Cardiac muscle cell (in vitro differentiated cells and primary cell): Measurements from ENCODE around the gene CLEC1B. TPM values are rescaled to one million over a fixed set of nuclear protein-coding genes. Genes with fewer than 3 reads are reported as not detected.

Source experiments
- DNase-seq, 2 donors: peaks; one replicate each; pipeline versions ENCODE4 v3.0.0 to v3.0.0-alpha.2; 2010 to 2017; ENCODE audit warnings: low read depth in 1 of 2, low spot score in 1 of 2
- H3K27ac ChIP-seq: fragments of 200-600 bp; sonication (generic); 2 replicates; pipeline ENCODE4 v1.5.1; 2016
- H3K27me3 ChIP-seq: fragments of 200-600 bp; sonication (generic); 2 replicates; pipeline ENCODE4 v1.6.0; 2016; ENCODE audit warnings: control low read depth
- H3K36me3 ChIP-seq: fragments of 200-600 bp; sonication (generic); 2 replicates; pipeline ENCODE4 v1.5.1; 2016; ENCODE audit warnings: control low read depth
- H3K4me1 ChIP-seq: fragments of 200-600 bp; sonication (generic); 2 replicates; pipeline ENCODE4 v1.8.1; 2017; ENCODE audit warnings: low read depth, mild to moderate bottlenecking, mixed run types
- H3K4me3 ChIP-seq: fragments of 200-600 bp; sonication (generic); 2 replicates; pipeline ENCODE4 v1.5.1; 2016; ENCODE audit warnings: mild to moderate bottlenecking
- H3K9me3 ChIP-seq: fragments of 200-600 bp; sonication (generic); 2 replicates; pipeline ENCODE4 v1.5.1; 2017; ENCODE audit warnings: low read depth, mild to moderate bottlenecking, control low read depth
- CTCF ChIP-seq: IDR thresholded peaks from 2 replicates; pipeline ENCODE4 v1.5.1; 2012; ENCODE audit warnings: low read depth, mild to moderate bottlenecking, low read length
- polyA plus RNA-seq: library from polyadenylated mRNA; unstranded; fragments of >200 nt; fragmentation: Nextera tagmentation; extraction: Ambion mirVana; gene quantifications from 2 replicates; pipeline ENCODE4 v1.2.1, GENCODE V29; 2016
- total RNA-seq: library from RNA; depleted of rRNA; stranded (reverse); fragments of >200 nt; gene quantifications from 2 replicates; pipeline ENCODE4 v1.2.3, GENCODE V29; 2016

The CLEC1B gene
- total and polyA plus RNA-seq, 2 experiments from 2014 or later = 0.95 TPM; not detected in 1

- Histone ChIP-seq H3K4me1 (no peaks in the 10 kb centered on the region), H3K27me3 (peaks cover 10% of the 10 kb centered on the region), H3K4me3 (no peak overlapping the region), H3K27ac (no peak overlapping the region), H3K9me3 (no peaks in the 10 kb centered on the region), H3K36me3 (no peaks in the 10 kb centered on the region)
- TF ChIP-seq CTCF = no peak
- no peak for DNase-seq
Measured at GRCh38 chr12:9947674-9948073, 51.2 kb downstream of the CLEC1B start.

- Histone ChIP-seq H3K36me3 (no peaks in the 10 kb centered on the region), H3K4me1 (no peaks in the 10 kb centered on the region), H3K27ac (no peak overlapping the region), H3K27me3 (peaks cover 12% of the 10 kb centered on the region), H3K4me3 (no peak overlapping the region), H3K9me3 (no peaks in the 10 kb centered on the region)
- no peak for TF ChIP-seq CTCF
- DNase-seq = no peak
Measured at GRCh38 chr12:9944391-9944790, 54.5 kb downstream of the CLEC1B start.

GRCh38 chr12:9943240-9943639, 55.7 kb downstream of the CLEC1B start:
- no peaks in the 10 kb centered on the region for H3K4me1 ChIP-seq
- no peak overlapping the region for H3K27ac ChIP-seq
- H3K27me3 ChIP-seq = peaks cover 12% of the 10 kb centered on the region
- no peak overlapping the region for H3K4me3 ChIP-seq
- H3K9me3 ChIP-seq = no peaks in the 10 kb centered on the region
- no peak for DNase-seq
- H3K36me3 ChIP-seq = no peaks in the 10 kb centered on the region
- TF ChIP-seq CTCF = no peak

Other genes with a start within 250 kb of the CLEC1B start
- not detected in 2 replicates for gene CD69, start 238.2 kb downstream of the CLEC1B start, total RNA-seq
- not detected in 2 replicates for gene CD69, start 238.2 kb downstream of the CLEC1B start, polyA plus RNA-seq
- not detected in 2 replicates for gene KLRF1, start 171.6 kb downstream of the CLEC1B start, total RNA-seq
- not detected in 2 replicates for gene KLRF1, start 171.6 kb downstream of the CLEC1B start, polyA plus RNA-seq
- not detected in 2 replicates for gene CLEC2B, start 129.8 kb downstream of the CLEC1B start, total RNA-seq
- gene CLEC2B, start 129.8 kb downstream of the CLEC1B start, polyA plus RNA-seq = 0.31 TPM in 1 of 2 replicates, not detected in the other
- gene KLRF2, start 117.6 kb downstream of the CLEC1B start, total RNA-seq = not detected in 2 replicates
- gene KLRF2, start 117.6 kb downstream of the CLEC1B start, polyA plus RNA-seq = not detected in 2 replicates
- gene CLEC2A, start 66.8 kb downstream of the CLEC1B start, total RNA-seq = not detected in 2 replicates
- not detected in 2 replicates for gene CLEC2A, start 66.8 kb downstream of the CLEC1B start, polyA plus RNA-seq
- not detected in 2 replicates for gene CLEC12A, start 27.7 kb downstream of the CLEC1B start, total RNA-seq
- not detected in 2 replicates for gene CLEC12A, start 27.7 kb downstream of the CLEC1B start, polyA plus RNA-seq
- gene CLEC12B, start 11.5 kb upstream of the CLEC1B start, total RNA-seq = not detected in 2 replicates
- gene CLEC12B, start 11.5 kb upstream of the CLEC1B start, polyA plus RNA-seq = not detected in 2 replicates
- gene CLEC9A, start 31.6 kb upstream of the CLEC1B start, total RNA-seq = not detected in 2 replicates
- gene CLEC9A, start 31.6 kb upstream of the CLEC1B start, polyA plus RNA-seq = not detected in 2 replicates
- not detected in 2 replicates for gene CLEC1A, start 99.9 kb upstream of the CLEC1B start, total RNA-seq
- not detected in 2 replicates for gene CLEC1A, start 99.9 kb upstream of the CLEC1B start, polyA plus RNA-seq
- gene CLEC7A, start 131.1 kb upstream of the CLEC1B start, total RNA-seq = not detected in 2 replicates
- gene CLEC7A, start 131.1 kb upstream of the CLEC1B start, polyA plus RNA-seq = not detected in 2 replicates
- gene OLR1, start 173.0 kb upstream of the CLEC1B start, total RNA-seq = 0.11 TPM in 1 of 2 replicates, not detected in the other
- gene OLR1, start 173.0 kb upstream of the CLEC1B start, polyA plus RNA-seq = 0.28 TPM in 1 of 2 replicates, not detected in the other
- not detected in 2 replicates for gene TMEM52B, start 179.9 kb upstream of the CLEC1B start, total RNA-seq
- not detected in 2 replicates for gene TMEM52B, start 179.9 kb upstream of the CLEC1B start, polyA plus RNA-seq
- 59.0 and 62.1 TPM in 2 replicates for gene GABARAPL1, start 213.8 kb upstream of the CLEC1B start, total RNA-seq
- gene GABARAPL1, start 213.8 kb upstream of the CLEC1B start, polyA plus RNA-seq = 71.6 and 82.9 TPM in 2 replicates